IMR-90 (cell line): ENCODE results near the gene TOMM7. TPM values are rescaled to one million over a fixed set of nuclear protein-coding genes. Genes with fewer than 3 reads are reported as not detected.
A peak's percentile ranks its signal among the peaks of the same experiment; 100 is the strongest.

Source experiments
- ATAC-seq: fragments of 200-7000 bp; cut with Tn5 transposase; 2 replicates; pipeline ENCODE4 v1.9.1; 2020; ENCODE audit warnings: low read depth, mild to moderate bottlenecking, moderate library complexity
- BruUV-seq: library from RNA; stranded (reverse); fragments of 400-500 nt; replicated peaks from 2 replicates; lab custom pipeline; 2021; lab: Mats Ljungman, UMichigan
- CTCF ChIA-PET: fragments of 300-600 bp; formaldehyde crosslinking; extraction: SDS; loops from one replicate; lab custom pipeline; 2021; ENCODE audit warnings: antibody characterized with exemption; lab: Yijun Ruan, JAX
- POLR2A ChIA-PET: fragments of 300-600 bp; sonication (Branson Sonifier 250); formaldehyde crosslinking; loops from one replicate; lab custom pipeline; 2022; ENCODE audit warnings: antibody characterized with exemption; ENCODE audit not compliant: unreplicated experiment; lab: Charles Lee
- DNase-seq: peaks from one replicate; pipeline ENCODE4 v3.0.0; 2013
- H2AFZ ChIP-seq: replicated peaks from 2 replicates; pipeline ENCODE3; 2013; ENCODE audit warnings: low read length, mild to moderate bottlenecking; ENCODE audit not compliant: poor library complexity
- H2AK5ac ChIP-seq: 2 replicates; pipeline ENCODE4 v1.6.1; 2013; ENCODE audit warnings: low read depth, low read length, inconsistent platforms
- H2AK9ac ChIP-seq: replicated peaks from 2 replicates; pipeline ENCODE3; 2013; ENCODE audit warnings: mild to moderate bottlenecking, low read depth, low read length, moderate library complexity; ENCODE audit not compliant: poor library complexity
- H2BK120ac ChIP-seq: 2 replicates; pipeline ENCODE4 v1.6.1; 2013; ENCODE audit warnings: low read depth, low read length, inconsistent platforms
- H2BK15ac ChIP-seq: 3 replicates; pipeline ENCODE4 v1.6.1; 2013; ENCODE audit warnings: low read depth, low read length, inconsistent platforms
- H2BK20ac ChIP-seq: 2 replicates; pipeline ENCODE4 v1.6.1; 2013; ENCODE audit warnings: low read depth, mild to moderate bottlenecking, inconsistent platforms, low read length, moderate library complexity
- H2BK5ac ChIP-seq: 2 replicates; pipeline ENCODE4 v1.6.1; 2013; ENCODE audit warnings: mild to moderate bottlenecking, low read depth, low read length, inconsistent platforms; ENCODE audit not compliant: poor library complexity, severe bottlenecking
- H3K14ac ChIP-seq: replicated peaks from 2 replicates; pipeline ENCODE4 v1.6.1; 2013; ENCODE audit warnings: low read depth, low read length, inconsistent platforms
- H3K18ac ChIP-seq: 2 replicates; pipeline ENCODE4 v1.6.1; 2013; ENCODE audit warnings: low read depth, low read length, control low read depth
- H3K23ac ChIP-seq: 2 replicates; pipeline ENCODE4 v1.6.1; 2013; ENCODE audit warnings: low read depth, low read length, inconsistent platforms
- H3K27ac ChIP-seq: 2 replicates; pipeline ENCODE4 v1.5.1; 2013; ENCODE audit warnings: mild to moderate bottlenecking, control low read depth, low read length; ENCODE audit not compliant: insufficient read depth
- H3K27me3 ChIP-seq: 2 replicates; pipeline ENCODE4 v1.6.1; 2013; ENCODE audit warnings: low read length; ENCODE audit not compliant: control insufficient read depth, insufficient read depth
- H3K36me3 ChIP-seq: 2 replicates; pipeline ENCODE4 v1.6.1; 2013; ENCODE audit warnings: low read length, mixed read lengths; ENCODE audit not compliant: control insufficient read depth, insufficient read depth
- H3K4ac ChIP-seq: 2 replicates; pipeline ENCODE4 v1.6.1; 2013; ENCODE audit warnings: low read depth, low read length, inconsistent platforms
- H3K4me1 ChIP-seq: 2 replicates; pipeline ENCODE4 v1.6.1; 2013; ENCODE audit warnings: low read length, mixed read lengths; ENCODE audit not compliant: control insufficient read depth, insufficient read depth
- H3K4me2 ChIP-seq: 2 replicates; pipeline ENCODE4 v1.6.1; 2013; ENCODE audit warnings: low read depth, mild to moderate bottlenecking, control low read depth, low read length, moderate library complexity
- H3K4me3 ChIP-seq: 2 replicates; pipeline ENCODE4 v1.5.1; 2013; ENCODE audit warnings: low read depth, mild to moderate bottlenecking, control low read depth, low read length, moderate library complexity; ENCODE audit not compliant: insufficient read depth
- H3K56ac ChIP-seq: 2 replicates; pipeline ENCODE4 v1.6.1; 2013; ENCODE audit warnings: low read length, inconsistent platforms; ENCODE audit not compliant: insufficient read depth; ENCODE audit errors: extremely low read depth
- H3K79me1 ChIP-seq, 2 experiments: 2 replicates each; pipeline ENCODE4 v1.6.1; 2013; ENCODE audit warnings: low read length in 2 of 2, inconsistent platforms in 1 of 2, low read depth in 1 of 2
- H3K9ac ChIP-seq: 2 replicates; pipeline ENCODE4 v1.6.1; 2013; ENCODE audit warnings: low read depth, low read length, control low read depth
- H3K9me1 ChIP-seq: 2 replicates; pipeline ENCODE4 v1.6.1; 2013; ENCODE audit warnings: low read length, inconsistent platforms; ENCODE audit not compliant: insufficient read depth
- H3K9me3 ChIP-seq: 2 replicates; pipeline ENCODE4 v1.6.1; 2013; ENCODE audit warnings: low read length; ENCODE audit not compliant: control insufficient read depth, insufficient read depth
- H4K20me1 ChIP-seq: 2 replicates; pipeline ENCODE4 v1.6.1; 2013; ENCODE audit warnings: low read length, inconsistent platforms; ENCODE audit not compliant: insufficient read depth
- H4K5ac ChIP-seq: 2 replicates; pipeline ENCODE4 v1.6.1; 2013; ENCODE audit warnings: mild to moderate bottlenecking, low read depth, low read length, control low read depth
- H4K8ac ChIP-seq, 2 experiments: 2 replicates each; pipeline ENCODE4 v1.6.1; 2013; ENCODE audit warnings: low read depth in 2 of 2, low read length in 2 of 2, control low read depth in 1 of 2, inconsistent platforms in 1 of 2
- H4K91ac ChIP-seq: 2 replicates; pipeline ENCODE4 v1.6.1; 2013; ENCODE audit warnings: low read depth, low read length, inconsistent platforms; ENCODE audit not compliant: insufficient read depth
- BHLHE40 ChIP-seq: fragments of 150-350 bp; IDR thresholded peaks from 2 replicates; pipeline ENCODE4 v1.6.1; 2016; ENCODE audit warnings: mild to moderate bottlenecking, low read depth, low read length
- CEBPB ChIP-seq: IDR thresholded peaks from 2 replicates; pipeline ENCODE4 v1.6.1; 2012; ENCODE audit warnings: low read depth, low read length, improper control_type of control experiment
- CHD1 ChIP-seq: IDR thresholded peaks from 2 replicates; pipeline ENCODE4 v1.6.1; 2012; ENCODE audit warnings: low read depth, low read length, improper control_type of control experiment
- FOS ChIP-seq: fragments of 150-350 bp; IDR thresholded peaks from 2 replicates; pipeline ENCODE4 v1.6.1; 2016; ENCODE audit warnings: low read depth, low read length
- MAZ ChIP-seq: IDR thresholded peaks from 2 replicates; pipeline ENCODE4 v1.6.1; 2012; ENCODE audit warnings: low read depth, mild to moderate bottlenecking, low read length, improper control_type of control experiment, moderate library complexity, borderline replicate concordance
- MXI1 ChIP-seq: IDR thresholded peaks from 2 replicates; pipeline ENCODE4 v1.6.1; 2012; ENCODE audit warnings: low read depth, mild to moderate bottlenecking, low read length, moderate library complexity, borderline replicate concordance
- NFE2L2 ChIP-seq: fragments of 150-350 bp; IDR thresholded peaks from 2 replicates; pipeline ENCODE4 v1.6.1; 2016; ENCODE audit warnings: low read depth, mild to moderate bottlenecking, low read length
- RAD21 ChIP-seq: IDR thresholded peaks from 2 replicates; pipeline ENCODE4 v1.6.1; 2012; ENCODE audit warnings: low read length, improper control_type of control experiment
- RCOR1 ChIP-seq: IDR thresholded peaks from 2 replicates; pipeline ENCODE4 v1.6.1; 2012; ENCODE audit warnings: mild to moderate bottlenecking, low read length, improper control_type of control experiment; ENCODE audit not compliant: insufficient replicate concordance
- RFX5 ChIP-seq: IDR thresholded peaks from 2 replicates; pipeline ENCODE4 v1.8.0; 2012; ENCODE audit warnings: low read depth, mild to moderate bottlenecking, low read length, moderate library complexity
- SMC3 ChIP-seq: fragments of 150-350 bp; IDR thresholded peaks from 2 replicates; pipeline ENCODE4 v1.6.1; 2016; ENCODE audit warnings: low read depth, mild to moderate bottlenecking, antibody characterized with exemption, low read length, moderate library complexity
- WGBS, 2 experiments: methylation state at CpG; one replicate each; pipeline versions ENCODE4 v1.1.5 to v1.1.7; 2013; ENCODE audit warnings: missing lambda C conversion rate in 2 of 2; ENCODE audit not compliant: insufficient read length in 1 of 2; ENCODE audit errors: extremely low coverage in 2 of 2; 5-methylcytosine and 5-hydroxymethylcytosine counted together
- dilution Hi-C: fragments of 300-500 bp; cut with HindIII; formaldehyde crosslinking; loops from one replicate; pipeline ENCODE4 v1.14.3; 2018; ENCODE audit warnings: low sequenced_read_pairs; ENCODE audit not compliant: unreplicated experiment
- in situ Hi-C: fragments of 300-500 bp; cut with MboI; formaldehyde crosslinking; loops from 3 replicates; pipeline ENCODE4 v1.14.3; 2019; ENCODE audit warnings: low sequenced_read_pairs, inconsistent platforms, mixed read lengths
- intact Hi-C: fragments of 100-400 bp; cut with micrococcal nuclease; formaldehyde crosslinking; loops from 2 replicates; pipeline ENCODE4 v1.10.0; 2022
- polyA plus RNA-seq, 3 experiments: library from polyadenylated mRNA; depleted of rRNA; stranded (reverse); fragments of >200 nt; gene quantifications; 2 replicates each; pipeline ENCODE4 v1.2.3, GENCODE V29; 2012; ENCODE audit warnings: low replicate concordance in 1 of 3
- total RNA-seq: library from RNA; depleted of rRNA; stranded (reverse); fragments of >200 nt; gene quantifications from 2 replicates; pipeline ENCODE4 v1.2.3, GENCODE V29; 2012
- TF ChIP-seq, protein P1 (sequence below): conservative IDR thresholded peaks from 2 replicates; pipeline ENCODE4 v1.5.1; 2012; ENCODE audit warnings: mild to moderate bottlenecking, low read depth, low read length, improper control_type of control experiment
- TF ChIP-seq, protein P2 (sequence below): fragments of 150-350 bp; IDR thresholded peaks from 2 replicates; pipeline ENCODE4 v1.6.1; 2017; ENCODE audit warnings: mild to moderate bottlenecking, antibody characterized with exemption, low read length, low read depth

Gene TOMM7
- total and polyA plus RNA-seq, 2 of the 4 experiments (the other 2 are of a cell fraction), result 67.2 to 727 TPM

DNA sequence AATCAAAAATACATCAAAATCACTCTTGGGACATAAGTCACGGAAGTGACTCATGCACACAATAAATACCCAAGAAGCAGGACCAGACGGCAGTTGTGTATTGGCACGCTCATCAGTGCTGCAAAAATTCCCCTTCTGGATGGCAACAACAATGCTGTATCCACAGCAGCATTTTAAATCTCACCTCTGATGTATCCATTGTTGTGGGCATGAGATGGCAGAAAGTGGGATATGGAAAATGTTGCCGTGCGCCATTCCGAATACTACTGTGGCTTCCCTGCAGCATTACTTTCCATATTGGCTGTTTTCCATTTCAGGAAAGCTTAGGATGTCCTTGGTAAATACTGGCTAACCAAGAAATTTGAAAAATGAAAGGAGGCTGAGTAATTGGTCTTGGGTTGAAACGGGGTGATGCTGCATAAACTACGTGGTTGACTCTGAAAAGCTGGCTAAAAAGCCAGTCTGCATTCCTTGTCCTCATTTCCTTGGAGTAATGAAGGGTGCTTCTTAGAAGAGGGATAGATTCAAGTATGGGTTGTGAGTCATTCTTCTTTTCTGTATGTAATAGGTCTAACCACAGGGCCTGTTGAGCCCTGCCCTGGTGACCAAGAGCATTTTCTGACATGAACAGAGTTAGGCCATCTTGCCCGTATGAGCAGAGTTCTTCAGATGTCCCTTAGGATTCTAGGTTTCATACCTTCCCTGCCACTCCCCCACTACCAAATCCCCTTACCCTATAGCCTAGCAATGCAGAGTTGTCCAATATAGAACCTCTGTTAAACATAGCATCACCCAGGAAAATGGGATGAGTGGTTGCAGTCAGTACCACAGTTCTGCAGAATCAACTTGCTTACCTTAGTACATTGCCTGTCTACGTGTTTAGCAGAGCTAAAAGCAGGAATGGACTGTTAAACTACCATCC, 36.3 kb upstream of the TOMM7 start:
- Histone ChIP-seq H3K4me1 (peaks cover 17% of the 10 kb centered on the region), H3K14ac (peak overlapping the region; percentile 98), H2AK5ac (peak overlapping the region; percentile 96), H2BK15ac (peak overlapping the region; percentile 79), H3K9me1 (peaks cover 13% of the 10 kb centered on the region), H2BK120ac (peak overlapping the region; percentile 98), H3K4me3 (no peak overlapping the region), H4K91ac (peak overlapping the region; percentile 99), H3K79me1 (peaks cover 15 to 43% of the 10 kb centered on the region in 2 experiments; a peak in 3 of 4 replicates), H3K27me3 (no peaks in the 10 kb centered on the region), H3K27ac (peak overlapping the region; percentile 92), H4K20me1 (peaks cover 7% of the 10 kb centered on the region; the same call in 1 of the 2 replicates), H3K23ac (peak overlapping the region; percentile 96), H2BK5ac (peak overlapping the region; percentile 99), H4K5ac (peak overlapping the region; percentile 96), H3K9me3 (no peaks in the 10 kb centered on the region), H3K36me3 (peaks cover 4% of the 10 kb centered on the region; the same call in 1 of the 2 replicates), H3K4me2 (peak overlapping the region; percentile 71), H3K4ac (peak overlapping the region; percentile 98), H4K8ac (peak overlapping the region; percentile 80 to 97), H2AFZ (peak overlapping the region; percentile 49), H2BK20ac (peak overlapping the region; percentile 99), H2AK9ac (peak overlapping the region; percentile 29), H3K56ac (peak overlapping the region; percentile 90), H3K18ac (peak overlapping the region; percentile 100), H3K9ac (peak overlapping the region; percentile 53; the same call in 1 of the 2 replicates)
- in situ Hi-C loops (no loop called here), intact Hi-C loops (loop anchor here (1.0 to 5.0 kb wide), 3 partner anchors 88 to 298 kb away; partner anchors contain the start of gene IL6), dilution Hi-C loops (no loop called here)
- ChIA-PET CTCF (no interaction called here), POLR2A (interaction anchor here (1.1 kb wide), 1 partner anchor 132 kb away, joined by 3 read pairs; the partner anchor contains the start of gene IL6)
- BruUV-seq, result no TSS peak
- DNase-seq (peak; percentile 99), ATAC-seq (peak; percentile 45)
- 0% methylated on average over 4 of the region's 10 CpGs; no CpG with 5 or more reads in 1 of the 2 experiments for WGBS, 2 experiments
- TF ChIP-seq CHD1 (no peak), MAZ (no peak), NFE2L2 (peak; percentile 58), RCOR1 (no peak), BHLHE40 (peak; percentile 29; the same call in 1 of the 2 replicates), SMC3 (no peak), FOS (peak; percentile 87), CEBPB (peak; percentile 80), MXI1 (no peak), RFX5 (no peak), RAD21 (peak; percentile 21; the same call in 1 of the 2 replicates)
- TF ChIP-seq, protein P1, sequence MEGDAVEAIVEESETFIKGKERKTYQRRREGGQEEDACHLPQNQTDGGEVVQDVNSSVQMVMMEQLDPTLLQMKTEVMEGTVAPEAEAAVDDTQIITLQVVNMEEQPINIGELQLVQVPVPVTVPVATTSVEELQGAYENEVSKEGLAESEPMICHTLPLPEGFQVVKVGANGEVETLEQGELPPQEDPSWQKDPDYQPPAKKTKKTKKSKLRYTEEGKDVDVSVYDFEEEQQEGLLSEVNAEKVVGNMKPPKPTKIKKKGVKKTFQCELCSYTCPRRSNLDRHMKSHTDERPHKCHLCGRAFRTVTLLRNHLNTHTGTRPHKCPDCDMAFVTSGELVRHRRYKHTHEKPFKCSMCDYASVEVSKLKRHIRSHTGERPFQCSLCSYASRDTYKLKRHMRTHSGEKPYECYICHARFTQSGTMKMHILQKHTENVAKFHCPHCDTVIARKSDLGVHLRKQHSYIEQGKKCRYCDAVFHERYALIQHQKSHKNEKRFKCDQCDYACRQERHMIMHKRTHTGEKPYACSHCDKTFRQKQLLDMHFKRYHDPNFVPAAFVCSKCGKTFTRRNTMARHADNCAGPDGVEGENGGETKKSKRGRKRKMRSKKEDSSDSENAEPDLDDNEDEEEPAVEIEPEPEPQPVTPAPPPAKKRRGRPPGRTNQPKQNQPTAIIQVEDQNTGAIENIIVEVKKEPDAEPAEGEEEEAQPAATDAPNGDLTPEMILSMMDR, result no peak
- TF ChIP-seq, protein P2, sequence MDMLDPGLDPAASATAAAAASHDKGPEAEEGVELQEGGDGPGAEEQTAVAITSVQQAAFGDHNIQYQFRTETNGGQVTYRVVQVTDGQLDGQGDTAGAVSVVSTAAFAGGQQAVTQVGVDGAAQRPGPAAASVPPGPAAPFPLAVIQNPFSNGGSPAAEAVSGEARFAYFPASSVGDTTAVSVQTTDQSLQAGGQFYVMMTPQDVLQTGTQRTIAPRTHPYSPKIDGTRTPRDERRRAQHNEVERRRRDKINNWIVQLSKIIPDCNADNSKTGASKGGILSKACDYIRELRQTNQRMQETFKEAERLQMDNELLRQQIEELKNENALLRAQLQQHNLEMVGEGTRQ, result no peak
